Uterus (tissue), 2 donors: ENCODE data around the gene TRPM1.

Experiments used
- POLR2A ChIP-seq, 2 donors: fragments of 450-650 bp; IDR thresholded peaks; one replicate each; pipeline ENCODE4 v1.6.1; 2016; ENCODE audit warnings: antibody characterized with exemption in 2 of 2, mild to moderate bottlenecking in 1 of 2, moderate library complexity in 1 of 2
- TF ChIP-seq, protein P1 (sequence below), 4 experiments: fragments of 200-600 bp in 2 of 4; fragments of 450-650 bp in 2 of 4; sonication (generic) in 2 of 4; IDR thresholded peaks; one replicate each; pipeline ENCODE4 v1.5.1; 2016 to 2019; ENCODE audit warnings: antibody characterized with exemption in 4 of 4, mild to moderate bottlenecking in 2 of 4, moderate library complexity in 1 of 4

GRCh38 chr15:30953183-30953582 is 148.3 kb downstream of the TRPM1 start:
- TF ChIP-seq POLR2A (IDR thresholded peaks at IDR 0.05), result no peak
- TF ChIP-seq, protein P1, sequence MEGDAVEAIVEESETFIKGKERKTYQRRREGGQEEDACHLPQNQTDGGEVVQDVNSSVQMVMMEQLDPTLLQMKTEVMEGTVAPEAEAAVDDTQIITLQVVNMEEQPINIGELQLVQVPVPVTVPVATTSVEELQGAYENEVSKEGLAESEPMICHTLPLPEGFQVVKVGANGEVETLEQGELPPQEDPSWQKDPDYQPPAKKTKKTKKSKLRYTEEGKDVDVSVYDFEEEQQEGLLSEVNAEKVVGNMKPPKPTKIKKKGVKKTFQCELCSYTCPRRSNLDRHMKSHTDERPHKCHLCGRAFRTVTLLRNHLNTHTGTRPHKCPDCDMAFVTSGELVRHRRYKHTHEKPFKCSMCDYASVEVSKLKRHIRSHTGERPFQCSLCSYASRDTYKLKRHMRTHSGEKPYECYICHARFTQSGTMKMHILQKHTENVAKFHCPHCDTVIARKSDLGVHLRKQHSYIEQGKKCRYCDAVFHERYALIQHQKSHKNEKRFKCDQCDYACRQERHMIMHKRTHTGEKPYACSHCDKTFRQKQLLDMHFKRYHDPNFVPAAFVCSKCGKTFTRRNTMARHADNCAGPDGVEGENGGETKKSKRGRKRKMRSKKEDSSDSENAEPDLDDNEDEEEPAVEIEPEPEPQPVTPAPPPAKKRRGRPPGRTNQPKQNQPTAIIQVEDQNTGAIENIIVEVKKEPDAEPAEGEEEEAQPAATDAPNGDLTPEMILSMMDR (IDR thresholded peaks at IDR 0.05), result no peak
